ENCODE measurements around the gene SLC13A3. TPM values are rescaled to one million over a fixed set of nuclear protein-coding genes. Genes with fewer than 3 reads are reported as not detected.

Gene SLC13A3
- total RNA-seq, 1 donor from 2014 or later = 0.66 TPM

DNA sequence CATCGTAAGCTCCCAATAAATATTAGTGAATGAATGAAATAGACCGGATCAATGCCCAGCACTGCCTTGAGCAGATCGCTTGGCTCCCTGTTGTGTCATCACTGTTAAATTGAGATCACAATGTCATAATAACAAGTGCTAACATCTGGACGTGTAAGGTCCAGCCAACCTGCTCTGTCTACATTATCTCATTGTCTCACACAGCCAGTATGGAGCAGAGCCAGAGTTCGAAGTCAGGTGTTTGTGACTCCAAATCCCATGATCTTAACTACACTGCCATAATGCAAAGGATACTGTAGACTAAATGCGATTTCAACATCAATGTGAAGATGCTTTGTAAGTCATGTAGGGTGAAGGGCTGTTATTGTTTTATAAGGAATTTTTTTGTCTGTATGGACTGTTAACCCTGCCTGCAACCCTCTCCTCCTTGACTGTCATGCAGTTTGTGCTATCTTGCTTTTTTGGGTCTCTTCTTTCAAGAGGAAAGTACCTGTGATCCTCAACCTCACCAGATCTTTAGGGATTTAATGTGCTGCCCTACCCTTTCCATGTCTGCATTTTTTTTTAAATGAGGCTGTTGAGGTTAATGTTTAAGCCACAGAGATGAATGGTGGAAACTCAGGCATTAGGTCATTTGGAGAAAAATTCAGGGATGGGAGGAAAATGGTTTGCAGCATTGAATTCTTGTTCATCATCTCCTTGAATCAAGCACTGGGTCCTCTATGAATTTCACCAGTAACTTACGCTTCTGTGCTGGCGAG lies 51.9 kb downstream of the SLC13A3 start:
- no peak overlapping the region for H3K4me2 ChIP-seq (ENCODE audit: low read length)
- no peaks in the 10 kb centered on the region for H4K20me1 ChIP-seq (ENCODE audit: insufficient read depth, low read length)
- H2AFZ ChIP-seq (ENCODE audit: low read depth, low read length) = no peak overlapping the region
- no peak for FAIRE-seq
- H3K4me3 Mint-ChIP-seq (ENCODE audit: unreplicated experiment) = no peak overlapping the region
- H3K4me1 Mint-ChIP-seq (ENCODE audit: low read depth, unreplicated experiment) = no peaks in the 10 kb centered on the region
- no peaks in the 10 kb centered on the region for H3K36me3 Mint-ChIP-seq (ENCODE audit: low read depth, unreplicated experiment)
- H3K9me3 ChIP-seq (ENCODE audit: insufficient read depth, low read depth, low read length) = no peaks in the 10 kb centered on the region
- TF ChIP-seq EZH2 (IDR thresholded peaks at IDR 0.05; ENCODE audit: insufficient read depth, low read length) = no peak
- TF ChIP-seq, protein P1, sequence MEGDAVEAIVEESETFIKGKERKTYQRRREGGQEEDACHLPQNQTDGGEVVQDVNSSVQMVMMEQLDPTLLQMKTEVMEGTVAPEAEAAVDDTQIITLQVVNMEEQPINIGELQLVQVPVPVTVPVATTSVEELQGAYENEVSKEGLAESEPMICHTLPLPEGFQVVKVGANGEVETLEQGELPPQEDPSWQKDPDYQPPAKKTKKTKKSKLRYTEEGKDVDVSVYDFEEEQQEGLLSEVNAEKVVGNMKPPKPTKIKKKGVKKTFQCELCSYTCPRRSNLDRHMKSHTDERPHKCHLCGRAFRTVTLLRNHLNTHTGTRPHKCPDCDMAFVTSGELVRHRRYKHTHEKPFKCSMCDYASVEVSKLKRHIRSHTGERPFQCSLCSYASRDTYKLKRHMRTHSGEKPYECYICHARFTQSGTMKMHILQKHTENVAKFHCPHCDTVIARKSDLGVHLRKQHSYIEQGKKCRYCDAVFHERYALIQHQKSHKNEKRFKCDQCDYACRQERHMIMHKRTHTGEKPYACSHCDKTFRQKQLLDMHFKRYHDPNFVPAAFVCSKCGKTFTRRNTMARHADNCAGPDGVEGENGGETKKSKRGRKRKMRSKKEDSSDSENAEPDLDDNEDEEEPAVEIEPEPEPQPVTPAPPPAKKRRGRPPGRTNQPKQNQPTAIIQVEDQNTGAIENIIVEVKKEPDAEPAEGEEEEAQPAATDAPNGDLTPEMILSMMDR (IDR thresholded peaks at IDR 0.05; ENCODE audit: insufficient read depth, low read depth, low read length) = no peak
- H3K79me2 ChIP-seq (ENCODE audit: insufficient read depth, low read length) = no peaks in the 10 kb centered on the region
- H3K27me3 Mint-ChIP-seq (ENCODE audit: low read depth, unreplicated experiment) = peaks cover 8% of the 10 kb centered on the region
- no peak overlapping the region for H3K9ac ChIP-seq (ENCODE audit: low read length)
- no peak overlapping the region for H3K27ac Mint-ChIP-seq (ENCODE audit: unreplicated experiment)
- no peak overlapping the region for H3K27ac ChIP-seq (ENCODE audit: low read depth, low read length)
- H3K36me3 ChIP-seq (ENCODE audit: insufficient read depth, low read length) = no peaks in the 10 kb centered on the region
- peaks cover under 1% of the 10 kb centered on the region for H3K9me3 Mint-ChIP-seq (ENCODE audit: unreplicated experiment)
- H3K4me1 ChIP-seq (ENCODE audit: insufficient read depth, low read length) = no peaks in the 10 kb centered on the region
- no peak overlapping the region for H3K4me3 ChIP-seq (ENCODE audit: insufficient read depth, low read depth, low read length)
- H3K27me3 ChIP-seq (ENCODE audit: insufficient read depth, low read length) = no peaks in the 10 kb centered on the region
- DNase-seq (ENCODE audit: low read depth) = no peak

- Mint-ChIP-seq H3K9me3 (ENCODE audit: unreplicated experiment) (peaks cover 2% of the 10 kb centered on the region), H3K27me3 (ENCODE audit: low read depth, unreplicated experiment) (peaks cover 4% of the 10 kb centered on the region), H3K4me3 (ENCODE audit: unreplicated experiment) (no peak overlapping the region), H3K4me1 (ENCODE audit: low read depth, unreplicated experiment) (no peaks in the 10 kb centered on the region), H3K36me3 (ENCODE audit: low read depth, unreplicated experiment) (no peaks in the 10 kb centered on the region), H3K27ac (ENCODE audit: unreplicated experiment) (no peak overlapping the region)
- Histone ChIP-seq H3K4me1 (ENCODE audit: insufficient read depth, low read length) (no peaks in the 10 kb centered on the region), H4K20me1 (ENCODE audit: insufficient read depth, low read length) (no peaks in the 10 kb centered on the region), H3K9ac (ENCODE audit: low read length) (no peak overlapping the region), H3K79me2 (ENCODE audit: insufficient read depth, low read length) (no peaks in the 10 kb centered on the region), H3K4me2 (ENCODE audit: low read length) (no peak overlapping the region), H3K4me3 (ENCODE audit: insufficient read depth, low read depth, low read length) (no peak overlapping the region), H2AFZ (ENCODE audit: low read depth, low read length) (no peak overlapping the region), H3K27me3 (ENCODE audit: insufficient read depth, low read length) (no peaks in the 10 kb centered on the region), H3K9me3 (ENCODE audit: insufficient read depth, low read depth, low read length) (no peaks in the 10 kb centered on the region), H3K36me3 (ENCODE audit: insufficient read depth, low read length) (no peaks in the 10 kb centered on the region), H3K27ac (ENCODE audit: low read depth, low read length) (no peak overlapping the region)
- no peak for FAIRE-seq
- no peak for DNase-seq (ENCODE audit: low read depth)
- TF ChIP-seq, protein P1 (IDR thresholded peaks at IDR 0.05; ENCODE audit: insufficient read depth, low read depth, low read length) = no peak
- no peak for TF ChIP-seq EZH2 (IDR thresholded peaks at IDR 0.05; ENCODE audit: insufficient read depth, low read length)
These were observed 55.3 kb downstream of the SLC13A3 start for GRCh38 chr20:46595933-46596332.

DNA sequence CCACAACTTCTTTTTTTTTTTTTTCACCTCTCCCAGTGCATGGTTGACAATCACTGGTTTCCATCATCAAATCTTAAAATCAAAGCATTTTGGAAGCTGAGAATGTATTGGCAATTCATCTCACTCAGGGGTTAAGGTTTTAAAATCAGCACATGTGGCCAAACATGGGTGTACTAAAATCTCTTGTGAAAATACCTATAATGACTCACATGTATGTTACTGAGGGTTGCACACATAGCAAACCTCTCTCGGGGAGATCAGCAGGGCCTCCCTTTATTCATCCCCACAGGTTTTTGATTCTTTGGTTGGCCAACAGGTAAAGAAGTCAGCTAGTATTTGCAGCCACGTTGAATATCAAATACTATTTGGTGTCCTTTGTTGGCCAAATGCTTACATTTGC lies 56.5 kb downstream of the SLC13A3 start:
- H3K36me3 Mint-ChIP-seq (ENCODE audit: low read depth, unreplicated experiment) = no peaks in the 10 kb centered on the region
- Histone ChIP-seq H3K27ac (ENCODE audit: low read depth, low read length) (no peak overlapping the region), H4K20me1 (ENCODE audit: insufficient read depth, low read length) (no peaks in the 10 kb centered on the region), H2AFZ (ENCODE audit: low read depth, low read length) (no peak overlapping the region), H3K4me3 (ENCODE audit: insufficient read depth, low read depth, low read length) (no peak overlapping the region), H3K36me3 (ENCODE audit: insufficient read depth, low read length) (no peaks in the 10 kb centered on the region), H3K4me1 (ENCODE audit: insufficient read depth, low read length) (no peaks in the 10 kb centered on the region), H3K4me2 (ENCODE audit: low read length) (no peak overlapping the region), H3K9me3 (ENCODE audit: insufficient read depth, low read depth, low read length) (no peaks in the 10 kb centered on the region), H3K79me2 (ENCODE audit: insufficient read depth, low read length) (no peaks in the 10 kb centered on the region), H3K27me3 (ENCODE audit: insufficient read depth, low read length) (no peaks in the 10 kb centered on the region), H3K9ac (ENCODE audit: low read length) (no peak overlapping the region)
- H3K9me3 Mint-ChIP-seq (ENCODE audit: unreplicated experiment) = peaks cover 2% of the 10 kb centered on the region
- DNase-seq (ENCODE audit: low read depth) (no peak), FAIRE-seq (no peak)
- no peak for TF ChIP-seq EZH2 (IDR thresholded peaks at IDR 0.05; ENCODE audit: insufficient read depth, low read length)
- TF ChIP-seq, protein P1 (IDR thresholded peaks at IDR 0.05; ENCODE audit: insufficient read depth, low read depth, low read length) = no peak
- no peaks in the 10 kb centered on the region for H3K4me1 Mint-ChIP-seq (ENCODE audit: low read depth, unreplicated experiment)
- no peak overlapping the region for H3K4me3 Mint-ChIP-seq (ENCODE audit: unreplicated experiment)
- H3K27me3 Mint-ChIP-seq (ENCODE audit: low read depth, unreplicated experiment) = peaks cover 4% of the 10 kb centered on the region
- H3K27ac Mint-ChIP-seq (ENCODE audit: unreplicated experiment) = no peak overlapping the region

All from astrocyte (in vitro differentiated cells and primary cell).